ENCODE measurements around the gene ADARB2. TPM values are rescaled to one million over a fixed set of nuclear protein-coding genes. Genes with fewer than 3 reads are reported as not detected.

Gene ADARB2
- total and polyA plus RNA-seq, 2 experiments from 2014 or later = 2.0 to 5.0 TPM

- 0 out of 2 replicates have a peak, but pooled peaks cover 4% of the 10 kb centered on the region for H3K36me3 ChIP-seq (ENCODE audit: insufficient read depth)
- H3F3A ChIP-seq (replicated peaks; ENCODE audit: low read depth) = no peaks in the 10 kb centered on the region
- no peak overlapping the region for H3K27ac ChIP-seq (ENCODE audit: low read depth)
- H3K4me3 Mint-ChIP-seq = no peak overlapping the region
- H3K79me2 ChIP-seq (replicated peaks; ENCODE audit: insufficient read depth) = no peaks in the 10 kb centered on the region
- H2AFZ ChIP-seq = no peak overlapping the region
- H3K27me3 ChIP-seq (ENCODE audit: insufficient read depth) = no peaks in the 10 kb centered on the region
- ATAC-seq = no peak
- no peaks in the 10 kb centered on the region for H3K9me2 ChIP-seq (ENCODE audit: insufficient read depth)
- H3K4me3 ChIP-seq = no peak overlapping the region
- H4K20me1 ChIP-seq (replicated peaks; ENCODE audit: insufficient read depth) = no peaks in the 10 kb centered on the region
- no peak for TF ChIP-seq CTCF (conservative IDR thresholded peaks at IDR 0.05; ENCODE audit: low read depth in 2 of 2)
- TF ChIP-seq ETS1 (IDR thresholded peaks at IDR 0.05) = no peak
- TF ChIP-seq NANOG (IDR thresholded peaks at IDR 0.05; ENCODE audit: borderline replicate concordance) = no peak
- TF ChIP-seq EZH2phosphoT487 (IDR thresholded peaks at IDR 0.05; ENCODE audit: unreplicated experiment) = no peak
- TF ChIP-seq REST (IDR thresholded peaks at IDR 0.05; ENCODE audit: unreplicated experiment) = no peak
- TF ChIP-seq POLR2AphosphoS5 (IDR thresholded peaks at IDR 0.05; ENCODE audit: low read depth) = no peak
- no peak for TF ChIP-seq ZNF331 (CRISPR knock-in tag; IDR thresholded peaks at IDR 0.05; ENCODE audit: low read depth)
- TF ChIP-seq EZH2 (IDR thresholded peaks at IDR 0.05; ENCODE audit: low read depth, unreplicated experiment) = no peak
- TF ChIP-seq CREB1 (CRISPR knock-in tag; IDR thresholded peaks at IDR 0.05; ENCODE audit: low read depth) = no peak
- no peak for TF ChIP-seq JUNB (IDR thresholded peaks at IDR 0.05; ENCODE audit: unreplicated experiment)
- TF ChIP-seq STAT1 (IDR thresholded peaks at IDR 0.05; ENCODE audit: unreplicated experiment) = no peak
- no peak for TF ChIP-seq ZNF462 (CRISPR knock-in tag; IDR thresholded peaks at IDR 0.05)
- TF ChIP-seq ZNF114 (CRISPR knock-in tag; IDR thresholded peaks at IDR 0.05) = no peak
- H3K4me1 ChIP-seq (ENCODE audit: insufficient read depth) = no peaks in the 10 kb centered on the region; the same call in 1 of the 2 replicates
- H3K27me3 Mint-ChIP-seq (ENCODE audit: insufficient read depth, low read depth, poor library complexity) = no peaks in the 10 kb centered on the region
- H3K9me3 Mint-ChIP-seq = peaks cover 12% of the 10 kb centered on the region
- peaks cover 9% of the 10 kb centered on the region for H3K4me1 Mint-ChIP-seq
- no peak overlapping the region for H3K4me2 ChIP-seq
- H3K27ac Mint-ChIP-seq = no peak overlapping the region
- DNase-seq (ENCODE audit: low spot score) = no peak
- H3K36me3 Mint-ChIP-seq (ENCODE audit: low read depth) = peaks cover 9% of the 10 kb centered on the region; the same call in 2 of the 3 replicates
Observed at GRCh38 chr10:1665021-1665661, 72.2 kb downstream of the ADARB2 start.
